ENCODE measurements around the gene RTP5.

The RTP5 gene

DNA sequence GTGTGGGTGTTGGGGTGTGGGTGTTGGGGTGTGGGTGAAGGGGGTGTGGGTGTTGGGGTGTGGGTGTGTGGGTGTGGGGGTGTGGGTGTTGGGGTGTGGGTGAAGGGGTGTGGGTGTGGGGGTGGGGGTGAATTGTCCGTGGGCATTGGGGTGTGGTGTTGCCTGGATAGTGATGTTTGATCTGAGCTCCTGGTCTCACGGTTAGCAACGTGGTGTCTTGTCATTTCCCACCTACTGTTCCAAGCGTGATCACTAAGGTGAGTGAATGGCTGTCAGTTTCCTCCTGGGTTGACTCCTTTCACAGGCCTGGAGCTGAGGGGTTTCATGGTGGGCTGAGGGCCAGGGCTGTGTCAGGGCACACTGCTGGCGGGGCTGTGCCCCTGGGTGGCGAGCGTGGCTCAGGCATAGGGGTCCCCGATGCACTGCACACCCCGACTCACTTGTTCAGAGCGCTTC is 27.2 kb downstream of the RTP5 start:
- no peak overlapping the region for H3K4me3 ChIP-seq (ENCODE audit: low read depth, low read length)
- DNase-seq (ENCODE audit: low read depth): no peak
- TF ChIP-seq CTCF (IDR thresholded peaks at IDR 0.05; ENCODE audit: control insufficient read depth, extremely low read depth, insufficient read depth): no peak

GRCh38 chr2:241897231-241897916 is 27.8 kb downstream of the RTP5 start:
- H3K4me3 ChIP-seq (ENCODE audit: low read depth, low read length): no peak overlapping the region
- TF ChIP-seq CTCF (IDR thresholded peaks at IDR 0.05; ENCODE audit: control insufficient read depth, extremely low read depth, insufficient read depth): no peak
- DNase-seq (ENCODE audit: low read depth): no peak

- no peak for DNase-seq (ENCODE audit: low read depth)
- no peak overlapping the region for H3K4me3 ChIP-seq (ENCODE audit: low read depth, low read length)
- TF ChIP-seq CTCF (IDR thresholded peaks at IDR 0.05; ENCODE audit: control insufficient read depth, extremely low read depth, insufficient read depth): no peak
These were observed 29.1 kb downstream of the RTP5 start for GRCh38 chr2:241898463-241899270.

DNA sequence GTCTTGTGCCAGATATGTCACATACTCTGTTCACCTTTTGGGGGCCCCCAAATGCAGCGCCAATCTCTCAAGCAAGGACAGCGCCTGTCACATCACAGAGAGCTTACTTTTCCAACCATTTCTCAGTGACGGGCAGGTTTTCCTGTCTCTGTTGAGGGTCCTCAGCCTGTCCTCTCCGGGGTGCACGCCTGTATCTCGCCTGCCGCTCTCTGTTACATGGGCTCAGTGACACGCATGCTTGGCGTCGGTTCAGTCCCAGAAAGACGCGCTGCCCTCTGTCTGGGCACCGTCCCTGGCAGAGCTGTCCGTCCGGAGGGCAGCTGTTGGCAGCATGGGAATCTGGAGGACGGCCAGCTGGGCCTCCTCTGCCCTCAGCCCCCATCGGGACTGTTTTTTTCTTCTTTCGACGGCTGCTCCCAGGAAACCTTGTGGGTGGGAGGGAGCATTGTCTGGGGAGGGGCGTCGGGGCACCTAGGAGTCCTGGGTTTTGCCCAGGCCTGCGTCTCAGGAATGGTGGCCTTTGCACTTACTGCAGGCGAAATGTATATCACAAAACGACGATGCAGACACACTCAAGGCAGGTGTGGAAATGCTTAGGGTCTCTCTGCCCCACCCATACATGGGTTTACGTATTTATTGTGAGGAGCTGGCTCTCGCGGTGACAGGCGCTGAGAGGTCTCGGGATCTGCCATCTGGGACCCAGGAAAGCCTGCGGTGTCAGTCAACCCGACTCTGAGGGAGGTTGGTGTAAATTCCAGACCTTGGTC is 30.9 kb downstream of the RTP5 start:
- no peak for TF ChIP-seq CTCF (IDR thresholded peaks at IDR 0.05; ENCODE audit: control insufficient read depth, extremely low read depth, insufficient read depth)
- no peak for DNase-seq (ENCODE audit: low read depth)
- H3K4me3 ChIP-seq (ENCODE audit: low read depth, low read length): no peak overlapping the region

- TF ChIP-seq CTCF (IDR thresholded peaks at IDR 0.05; ENCODE audit: control insufficient read depth, extremely low read depth, insufficient read depth): no peak
- H3K4me3 ChIP-seq (ENCODE audit: low read depth, low read length): no peak overlapping the region
- DNase-seq (ENCODE audit: low read depth): no peak
These were observed 31.5 kb downstream of the RTP5 start for GRCh38 chr2:241901018-241901380.

DNA sequence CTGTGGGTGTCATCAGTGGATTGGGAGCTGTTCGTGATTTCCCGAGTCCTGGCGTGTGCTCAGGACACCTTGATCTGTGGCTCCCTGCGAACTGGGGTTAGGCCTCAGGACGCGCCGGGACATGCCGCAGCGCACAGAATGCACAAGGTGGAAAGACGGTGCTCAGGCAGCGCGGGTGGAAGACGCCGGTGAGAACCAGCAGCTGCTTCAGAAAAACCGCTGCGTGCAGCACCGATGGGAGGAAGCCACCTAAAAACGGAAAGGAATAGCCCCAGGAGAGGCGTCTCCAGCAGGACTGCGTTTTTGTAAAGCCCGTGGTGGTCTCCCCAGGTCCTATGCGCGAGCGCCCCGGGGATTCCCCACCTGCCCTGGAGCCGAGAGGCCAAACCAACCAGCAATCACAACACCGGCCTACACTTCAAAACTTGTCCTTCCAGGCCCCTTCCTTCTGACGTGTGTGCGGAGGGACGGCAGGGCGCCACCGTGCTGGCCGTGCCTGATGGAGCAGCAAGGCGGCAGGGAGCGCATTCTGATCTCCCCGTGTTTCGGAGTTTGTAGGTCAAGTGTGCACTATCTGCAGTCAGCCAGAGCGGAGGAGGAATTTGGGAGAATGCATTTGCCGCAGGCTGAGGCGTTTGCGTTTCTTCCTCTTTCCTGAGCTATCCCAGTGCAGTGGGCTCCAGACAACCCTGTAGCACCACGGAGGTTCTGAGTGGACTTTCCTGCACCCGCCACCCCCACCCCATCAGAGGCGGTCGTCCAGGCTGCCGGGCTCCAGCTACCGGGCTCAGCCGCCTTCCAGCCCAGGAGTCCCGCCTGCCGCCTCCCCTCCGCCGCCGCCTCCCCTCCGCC is 32.2 kb downstream of the RTP5 start:
- no peak for DNase-seq (ENCODE audit: low read depth)
- no peak for TF ChIP-seq CTCF (IDR thresholded peaks at IDR 0.05; ENCODE audit: control insufficient read depth, extremely low read depth, insufficient read depth)
- no peak overlapping the region for H3K4me3 ChIP-seq (ENCODE audit: low read depth, low read length)

All from LNCaP clone FGC (cell line).